NCI-H1092 (cell line): ENCODE measurements around the gene THRSP.
"Not testable (repeated sequence)": the region's sequence is repeated elsewhere in the genome, so short reads cannot be mapped to it uniquely, and the experiment has no call there.

Experiments
- DNase-seq: peaks from one replicate; lab custom pipeline; 2025; lab: John Stamatoyannopoulos, UW

The THRSP gene

DNA sequence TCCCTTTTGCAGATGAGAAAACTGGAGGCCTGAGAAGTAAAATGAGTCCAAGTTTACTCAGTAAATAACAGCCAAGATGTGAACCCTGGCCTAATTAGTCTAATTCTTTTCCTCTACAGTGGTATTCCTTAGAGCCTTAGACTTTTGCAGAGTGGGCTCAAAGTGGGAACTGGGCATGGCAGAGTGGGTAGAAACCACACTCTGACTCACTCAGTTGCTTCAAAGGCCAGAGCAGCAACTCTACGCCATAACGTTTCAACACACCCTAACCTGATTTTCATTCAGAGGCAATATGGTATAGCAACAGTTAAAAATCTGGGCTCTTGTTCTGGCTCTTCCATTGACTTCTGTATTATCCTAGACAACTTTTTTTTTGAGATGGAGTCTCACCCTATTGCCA is 2.8 kb downstream of the THRSP start:
- DNase-seq = no peak

DNA sequence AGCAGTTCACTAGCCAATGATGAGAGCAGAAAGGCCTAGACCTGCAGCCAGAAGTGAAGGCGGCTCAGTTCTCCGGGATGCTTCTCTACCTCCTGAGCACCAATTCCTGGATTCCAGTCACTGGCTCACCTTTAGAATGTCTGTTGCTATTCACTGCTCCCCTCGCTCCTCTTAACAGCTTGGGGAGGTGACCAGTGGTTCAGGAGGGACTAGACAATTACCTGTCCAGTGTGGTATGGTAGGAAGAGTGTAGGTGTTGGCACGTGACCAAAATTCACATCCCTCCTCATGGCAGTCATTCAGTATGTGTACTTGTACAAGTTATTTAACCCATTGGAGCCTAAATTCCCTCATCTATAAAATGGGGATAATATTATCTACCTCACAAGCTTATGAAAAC is 4.0 kb downstream of the THRSP start:
- DNase-seq = no peak

GRCh38 chr11:78069465-78069864 is 5.8 kb downstream of the THRSP start:
- no peak for DNase-seq

DNA sequence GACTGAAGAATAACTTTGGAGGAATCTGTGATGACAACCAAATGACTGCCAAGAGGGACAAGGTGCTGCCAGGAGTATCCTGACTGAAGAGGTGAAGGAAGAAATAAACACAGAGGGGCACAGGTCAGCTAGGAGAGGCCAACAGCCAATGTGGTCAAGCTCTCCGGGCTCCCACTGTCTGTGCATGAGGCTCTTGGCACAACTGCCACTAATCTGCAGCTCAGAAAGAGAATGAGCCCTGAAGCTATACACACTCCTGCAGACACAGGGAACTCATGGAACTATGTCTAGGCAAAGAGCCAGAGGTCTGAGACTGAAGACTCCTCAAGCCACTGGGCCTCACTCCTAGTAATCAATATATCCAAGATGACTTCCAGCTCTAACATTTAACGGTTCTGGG is 7.0 kb downstream of the THRSP start:
- no peak for DNase-seq

DNA sequence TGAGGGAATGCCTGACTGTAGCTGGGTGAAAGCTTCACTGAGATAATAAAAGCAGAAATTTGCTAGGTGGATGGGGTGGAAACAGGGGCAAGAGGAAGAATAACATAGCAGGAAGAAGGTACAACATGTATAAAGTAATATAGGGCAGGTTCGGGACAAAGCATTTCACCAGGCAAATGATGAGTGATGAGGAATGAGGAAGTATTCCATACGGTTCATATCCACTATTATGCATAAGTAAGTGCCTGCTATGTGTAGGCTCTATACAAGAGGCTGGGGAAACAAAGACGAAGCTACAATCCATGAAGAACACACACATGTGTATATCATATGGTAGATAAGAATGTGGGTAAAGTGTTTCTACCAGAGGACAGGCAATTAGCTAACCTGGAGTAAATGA is 8.1 kb downstream of the THRSP start:
- DNase-seq = no peak

GRCh38 chr11:78072455-78072854 is 8.8 kb downstream of the THRSP start:
- no peak for DNase-seq

- DNase-seq = no peak
Measured at GRCh38 chr11:78074756-78075155, 11.1 kb downstream of the THRSP start.

DNA sequence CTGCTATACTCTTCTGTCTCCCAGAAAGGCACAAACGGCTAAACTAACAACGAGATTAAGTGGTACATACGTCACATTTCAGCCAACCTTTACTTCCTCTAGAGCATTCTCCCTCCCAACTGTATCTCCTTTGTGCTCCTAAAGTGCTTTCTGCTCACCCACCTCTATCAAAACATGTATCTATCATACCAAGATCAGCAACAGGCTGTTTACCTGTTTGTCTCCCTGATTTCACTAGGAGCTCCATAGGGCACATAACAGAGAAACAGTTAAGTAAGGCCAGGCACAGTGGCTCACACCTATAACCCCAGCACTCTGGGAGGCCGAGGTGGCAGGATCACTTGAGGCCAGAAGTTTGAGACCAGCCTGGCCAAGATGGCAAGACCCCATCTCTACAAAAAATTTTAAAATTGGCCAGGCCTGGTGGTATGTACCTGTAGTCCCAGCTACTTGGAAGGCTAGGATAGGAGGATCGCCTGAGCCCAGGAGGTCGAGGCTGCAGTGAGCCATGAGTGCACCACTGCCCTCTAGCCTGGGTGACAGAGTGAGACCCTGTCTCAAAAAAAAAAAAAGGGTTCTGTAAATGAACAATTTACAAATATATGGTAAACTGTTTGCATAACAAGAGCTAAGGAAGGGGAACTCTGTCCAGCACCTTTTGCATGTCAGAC is 13.2 kb downstream of the THRSP start:
- DNase-seq = no peak

GRCh38 chr11:78077592-78077991 is 13.9 kb downstream of the THRSP start:
- DNase-seq = not testable (repeated sequence)

GRCh38 chr11:78078218-78079167 is 14.8 kb downstream of the THRSP start:
- no peak for DNase-seq

DNA sequence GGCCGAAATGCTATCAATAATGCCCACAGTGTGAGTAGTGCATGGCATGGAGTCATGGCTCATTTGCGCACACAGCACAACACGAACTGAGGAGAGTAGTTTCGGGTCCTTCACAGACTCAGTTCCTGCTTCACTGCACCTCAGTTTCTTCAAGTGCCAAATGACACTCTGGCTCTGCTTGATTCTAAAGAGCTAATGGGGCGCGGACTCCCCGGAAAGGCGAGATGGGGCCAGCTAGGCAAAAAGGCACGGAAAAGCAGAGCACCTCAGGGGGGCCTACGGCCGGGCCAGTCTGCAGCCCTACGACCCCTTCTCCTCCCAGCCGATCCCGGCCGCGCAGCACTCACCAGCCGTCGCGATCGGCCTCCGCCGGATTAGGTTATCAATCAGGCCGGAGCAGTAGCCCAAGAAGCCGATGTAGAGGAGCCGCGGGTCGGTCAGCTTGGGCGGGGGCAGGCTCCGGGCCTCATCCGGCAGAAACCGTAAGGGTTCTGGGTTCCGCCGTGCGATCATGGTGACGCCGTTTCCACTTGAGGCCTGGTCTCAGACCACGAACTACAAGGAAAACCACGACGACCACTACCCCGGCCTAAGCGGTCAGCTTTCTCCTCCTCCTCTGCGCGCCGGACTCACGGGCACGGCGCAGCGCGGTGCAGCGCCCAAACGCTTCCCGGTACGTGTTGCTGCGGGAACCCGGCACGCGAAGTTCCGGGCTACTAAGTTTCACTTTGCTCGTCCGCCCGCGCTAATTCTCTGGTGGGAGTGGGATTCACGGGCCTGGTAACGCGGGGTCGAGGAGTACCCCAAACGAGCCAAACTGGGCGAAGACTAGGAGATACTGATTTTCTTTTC is 15.8 kb downstream of the THRSP start, which contains the start of gene NDUFC2:
Gene NDUFC2, minus strand, starts transcription at position 631 of the 852 bp plus-strand sequence. Its CDS starts 118 bp downstream, at position 513.
- peak; percentile 85 for DNase-seq

DNA sequence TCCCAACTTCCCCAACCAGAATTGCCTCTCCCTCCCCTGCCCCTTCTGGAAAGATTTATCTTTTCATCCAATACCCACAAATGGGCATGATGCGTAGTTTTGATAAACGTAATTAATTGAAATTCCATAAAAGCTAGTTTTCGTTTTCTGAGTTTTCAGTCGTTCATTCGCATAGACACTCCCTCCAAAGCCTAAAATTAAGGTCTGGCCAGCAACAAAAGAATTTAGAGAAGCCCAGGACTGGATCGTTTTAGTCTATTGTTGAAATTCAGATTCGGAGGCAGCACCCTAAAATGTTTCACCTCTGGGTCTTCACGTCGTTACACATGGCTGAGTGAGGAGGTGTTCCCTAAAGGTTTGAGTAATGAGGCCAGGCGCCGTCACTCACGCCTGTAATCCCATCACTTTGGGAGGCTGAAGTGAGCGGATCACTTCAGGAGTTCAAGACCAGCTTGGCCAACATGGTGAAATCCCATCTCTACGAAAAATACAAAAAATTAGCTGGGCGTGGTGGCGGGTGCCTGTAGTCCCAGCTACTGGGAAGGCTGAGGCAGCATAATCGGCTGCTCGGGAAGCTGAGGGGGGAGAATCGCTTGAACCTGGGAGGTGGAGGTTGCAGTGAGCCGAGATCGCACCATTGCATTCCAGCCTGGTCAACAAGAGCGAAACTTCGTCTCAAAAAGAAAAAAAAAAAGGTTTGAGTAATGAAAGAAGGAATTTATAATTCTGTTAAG is 16.6 kb downstream of the THRSP start:
- no peak for DNase-seq

DNA sequence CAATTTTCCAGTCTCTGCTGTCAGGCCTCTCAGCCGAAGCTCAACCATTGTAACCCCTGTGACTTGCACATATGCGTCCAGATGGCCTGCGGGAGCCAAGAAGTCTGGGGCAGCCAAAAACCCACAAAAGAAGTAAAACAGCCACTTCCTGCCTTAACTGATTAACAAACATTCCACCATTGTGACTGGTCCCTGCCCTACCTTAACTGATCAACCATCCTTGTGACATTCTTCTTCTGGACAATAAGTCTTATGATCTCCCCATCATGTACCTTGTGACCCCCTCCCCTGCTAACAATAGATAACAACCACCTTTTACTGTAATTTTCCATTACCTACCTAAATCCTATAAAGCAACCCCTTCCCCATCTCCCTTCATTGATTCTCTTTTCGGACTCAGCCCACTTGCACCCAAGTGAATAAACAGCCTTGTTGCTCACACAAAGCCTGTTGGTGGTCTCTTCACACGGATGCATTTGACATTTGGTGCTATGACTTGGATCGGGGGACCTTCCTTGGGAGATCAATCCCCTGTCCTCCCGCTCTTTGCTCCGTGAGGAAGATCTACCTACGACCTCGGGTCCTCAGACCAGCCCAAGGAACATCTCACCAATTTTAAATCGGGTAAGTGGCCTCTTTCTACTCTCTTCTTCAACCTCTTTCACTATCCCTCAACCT is 17.3 kb downstream of the THRSP start:
- DNase-seq = no peak

GRCh38 chr11:78081583-78081982 is 17.9 kb downstream of the THRSP start:
- DNase-seq = no peak

DNA sequence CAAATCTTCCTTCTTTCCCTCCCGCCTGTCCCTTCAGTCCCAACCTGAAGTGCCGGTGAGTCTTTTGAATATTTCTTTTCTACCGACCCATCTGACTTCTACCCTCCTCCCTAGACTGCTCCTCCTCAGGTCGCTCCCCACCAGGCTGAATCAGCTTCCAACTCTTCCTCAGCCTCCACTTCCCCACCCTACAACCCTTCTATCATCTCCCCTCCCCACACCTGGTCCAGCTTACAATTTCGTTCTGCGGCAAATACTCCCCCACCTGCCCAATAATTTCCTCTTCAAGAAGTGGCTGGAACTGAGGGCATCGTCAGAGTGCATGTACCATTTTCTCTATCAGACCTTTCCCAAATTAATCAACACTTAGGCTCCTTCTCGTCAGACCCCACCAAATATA is 18.5 kb downstream of the THRSP start:
- no peak for DNase-seq

GRCh38 chr11:78083021-78083420 is 19.4 kb downstream of the THRSP start:
- DNase-seq = no peak

- DNase-seq = not testable (repeated sequence)
Measured at GRCh38 chr11:78084506-78084905, 20.8 kb downstream of the THRSP start.

DNA sequence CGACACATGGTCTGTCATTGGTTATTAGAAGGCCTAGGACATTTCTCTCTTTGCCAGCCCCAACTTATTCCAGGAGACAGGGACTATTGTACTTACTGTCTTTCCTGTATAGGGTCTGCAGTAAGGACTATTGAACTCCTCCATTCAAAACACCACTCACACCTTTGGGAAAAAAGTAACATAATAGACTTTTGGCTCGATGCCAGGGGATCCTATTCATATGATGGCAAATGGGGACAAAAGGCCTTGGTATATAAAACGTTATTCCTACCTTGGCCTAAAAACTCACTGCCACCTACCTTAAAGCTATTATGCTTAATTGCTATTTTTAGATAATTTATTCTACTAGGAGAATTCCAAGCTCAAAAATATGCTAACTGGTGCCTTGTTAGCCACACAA is 22.3 kb downstream of the THRSP start:
- no peak for DNase-seq

DNA sequence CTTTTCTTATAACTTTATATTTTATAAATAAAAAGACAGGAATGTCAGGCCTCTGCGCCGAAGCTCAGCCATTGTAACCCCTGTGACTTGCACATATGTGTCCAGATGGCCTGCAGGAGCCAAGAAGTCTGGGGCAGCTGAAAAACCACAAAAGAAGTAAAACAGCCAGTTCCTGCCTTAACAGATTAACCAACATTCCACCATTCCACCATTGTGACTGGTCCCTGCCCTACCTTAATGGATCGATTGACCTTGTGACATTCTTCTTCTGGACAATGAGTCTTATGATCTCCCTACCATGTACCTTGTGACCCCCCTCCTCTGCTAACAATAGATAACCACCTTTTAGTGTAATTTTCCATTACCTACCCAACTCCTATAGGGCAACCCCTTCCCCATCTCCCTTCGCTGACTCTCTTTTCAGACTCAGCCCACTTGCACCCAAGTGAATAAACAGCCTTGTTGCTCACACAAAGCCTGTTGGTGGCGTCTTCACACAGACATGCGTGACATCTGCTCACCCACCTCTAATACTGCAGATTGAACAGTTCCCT is 22.9 kb downstream of the THRSP start:
- not testable (repeated sequence) for DNase-seq

- no peak for DNase-seq
Measured at GRCh38 chr11:78094250-78094649, 30.6 kb downstream of the THRSP start.
